Daoy (cell line): ENCODE measurements around the gene COL27A1. TPM values are rescaled to one million over a fixed set of nuclear protein-coding genes. Genes with fewer than 3 reads are reported as not detected.

ENCODE experiments used
- DNase-seq: peaks from one replicate; pipeline ENCODE4 v3.0.0-alpha.2; 2015; ENCODE audit warnings: low read depth
- total RNA-seq: library from RNA; depleted of rRNA; stranded (reverse); fragments of >200 nt; shearing (Covaris generic); gene quantifications from 2 replicates; pipeline ENCODE4 v1.2.3, GENCODE V29; 2014

The COL27A1 gene
- total RNA-seq, 1 experiment from 2014 or later: 7.8 TPM

DNA sequence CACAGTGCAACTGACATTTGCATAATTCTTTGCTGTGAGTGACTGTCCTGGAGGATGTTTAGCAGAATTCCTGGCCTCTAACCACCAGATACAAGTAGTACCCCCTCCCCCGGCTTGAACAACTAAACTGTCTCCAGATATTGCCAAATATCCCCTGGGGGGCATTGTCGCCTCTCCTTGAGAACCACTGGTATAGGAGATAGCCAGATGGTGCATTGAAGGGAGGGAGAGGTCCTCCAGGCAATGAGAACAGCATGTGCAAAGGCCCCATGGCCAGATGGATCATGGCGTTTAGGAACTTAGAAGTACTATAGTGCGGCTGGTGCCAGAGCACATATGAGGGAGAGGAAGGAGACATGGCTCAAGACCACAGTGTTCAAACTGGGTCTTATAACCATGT is 148.6 kb downstream of the COL27A1 start:
- DNase-seq: no peak

- DNase-seq: no peak
Observed at GRCh38 chr9:114304416-114305188, 149.3 kb downstream of the COL27A1 start.

DNA sequence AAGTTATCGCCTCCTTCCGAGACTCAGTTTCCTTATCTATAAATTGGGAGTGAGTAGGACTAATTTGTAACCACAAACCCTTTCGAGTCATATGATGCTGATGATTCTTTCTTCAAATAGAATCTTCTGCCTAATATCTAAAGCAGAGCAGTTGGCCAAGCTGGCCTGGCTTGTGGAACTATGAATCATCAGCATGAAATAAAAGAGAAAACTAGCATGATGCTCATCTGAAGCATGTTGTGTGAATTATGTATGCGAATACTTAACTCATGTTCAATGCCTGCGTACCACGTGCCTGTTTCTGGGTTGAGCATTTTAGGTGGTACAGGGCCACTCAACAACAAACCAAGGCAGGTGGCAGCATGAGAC is 152.5 kb downstream of the COL27A1 start:
- DNase-seq: no peak

DNA sequence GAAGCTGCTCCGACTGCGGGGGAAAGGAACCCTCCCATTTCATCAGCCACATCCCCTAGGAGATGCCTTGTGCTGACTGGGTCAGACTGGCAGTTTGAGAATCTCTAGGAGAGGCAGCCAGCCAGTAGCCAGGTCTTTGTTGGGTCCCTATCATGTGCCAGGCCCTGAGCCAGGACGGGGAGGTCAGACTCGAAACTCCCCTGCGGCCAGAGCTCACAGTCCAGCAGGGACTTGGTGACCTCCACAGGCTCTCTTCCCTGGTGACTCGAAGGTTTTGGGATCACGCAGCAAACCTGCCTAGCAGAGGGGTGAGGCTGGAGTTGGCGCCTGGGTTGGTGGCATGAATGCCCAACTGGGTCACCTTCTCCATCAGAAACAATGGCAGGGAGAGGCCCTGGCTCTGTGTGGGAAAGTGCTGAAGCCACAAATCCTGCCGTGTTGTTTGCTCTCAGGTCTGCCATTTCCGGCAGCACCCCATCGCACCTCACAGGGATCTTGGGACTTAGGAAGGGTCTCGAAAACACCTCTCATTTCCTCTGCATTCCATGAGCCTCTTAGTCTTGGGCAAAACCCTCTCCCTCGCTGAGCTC is 153.1 kb downstream of the COL27A1 start:
- DNase-seq: no peak

DNA sequence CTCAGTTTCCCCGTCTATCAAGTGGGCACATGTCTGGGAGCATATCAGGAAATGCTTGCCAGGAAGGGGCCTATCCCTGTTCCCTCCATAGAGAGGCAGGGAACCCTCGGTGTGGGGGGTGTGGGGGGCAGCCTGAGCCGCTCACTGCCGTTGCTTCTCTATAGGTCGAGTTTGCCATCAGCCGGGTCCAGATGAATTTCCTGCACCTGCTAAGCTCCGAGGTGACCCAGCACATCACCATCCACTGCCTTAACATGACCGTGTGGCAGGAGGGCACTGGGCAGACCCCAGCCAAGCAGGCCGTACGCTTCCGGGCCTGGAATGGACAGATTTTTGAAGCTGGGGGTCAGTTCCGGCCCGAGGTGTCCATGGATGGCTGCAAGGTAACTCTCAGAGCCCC is 153.8 kb downstream of the COL27A1 start:
- no peak for DNase-seq

- DNase-seq: no peak
Observed at GRCh38 chr9:114310471-114311450, 155.4 kb downstream of the COL27A1 start.

- DNase-seq: no peak
Observed at GRCh38 chr9:114311571-114312512, 156.5 kb downstream of the COL27A1 start.

GRCh38 chr9:114312513-114312875 is 157.2 kb downstream of the COL27A1 start:
- no peak for DNase-seq

GRCh38 chr9:114313186-114313585 is 157.8 kb downstream of the COL27A1 start:
- DNase-seq: peak; percentile 30

DNA sequence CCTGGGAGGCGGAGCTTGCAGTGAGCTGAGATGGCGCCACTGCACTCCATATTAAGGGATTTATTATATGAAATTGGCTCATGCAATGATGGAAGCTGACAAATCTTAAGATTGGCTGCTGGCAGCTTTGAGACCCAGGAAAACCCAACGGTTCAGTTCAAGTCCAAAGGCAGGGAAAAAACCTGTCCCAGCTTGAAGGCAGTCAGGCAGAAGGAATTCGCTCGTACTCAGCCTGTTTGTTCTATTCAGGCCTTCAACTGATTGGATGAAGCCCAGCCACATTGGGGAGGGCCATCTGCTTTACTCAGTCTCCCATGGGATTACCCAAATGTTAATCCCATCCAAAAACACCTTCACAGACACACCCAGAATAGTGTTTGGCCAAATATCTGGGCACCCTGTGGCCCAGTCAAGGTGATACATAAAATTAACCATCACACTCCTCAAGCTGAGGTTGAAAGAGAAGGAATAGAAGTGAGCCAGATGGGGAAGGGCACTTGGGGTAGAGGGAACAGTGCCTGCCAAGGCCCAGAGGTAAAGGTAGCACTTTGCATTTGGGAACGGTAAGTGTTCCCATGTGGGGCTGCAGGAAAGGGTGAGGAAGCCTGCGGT is 159.0 kb downstream of the COL27A1 start:
- DNase-seq: no peak

- no peak for DNase-seq
Observed at GRCh38 chr9:114314881-114315722, 159.8 kb downstream of the COL27A1 start.

- no peak for DNase-seq
Observed at GRCh38 chr9:114315723-114316363, 160.5 kb downstream of the COL27A1 start.

DNA sequence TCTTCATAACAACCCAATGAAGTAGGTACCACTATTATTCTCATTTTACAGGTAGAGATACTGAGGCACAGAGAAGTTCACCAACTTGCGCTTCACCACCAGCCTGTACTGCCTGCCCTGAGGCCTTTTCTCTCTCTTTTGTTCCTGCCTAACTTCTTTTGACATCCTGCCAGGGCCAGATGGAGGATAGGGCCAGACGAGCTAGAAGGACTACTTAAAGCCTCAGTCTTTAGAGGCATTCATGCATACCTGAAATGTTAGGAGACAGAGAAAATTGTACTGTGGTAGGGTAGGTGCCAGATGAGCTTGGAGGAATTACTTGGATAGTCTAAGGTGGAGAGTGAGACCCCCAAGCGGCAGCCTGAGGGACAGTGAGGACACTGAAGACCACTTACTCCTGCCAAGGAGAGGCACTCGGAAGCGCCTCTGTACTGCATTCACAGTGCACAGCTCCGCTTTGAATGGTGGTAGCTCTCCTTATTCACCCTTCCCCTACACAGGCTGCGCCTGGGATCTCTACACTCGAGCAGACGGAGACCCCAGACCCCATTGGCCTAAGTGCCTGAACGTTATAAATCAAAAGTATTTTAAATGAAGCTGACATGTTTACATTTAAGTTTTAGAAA is 161.4 kb downstream of the COL27A1 start:
- DNase-seq: no peak

- no peak for DNase-seq
Observed at GRCh38 chr9:114317665-114318357, 162.5 kb downstream of the COL27A1 start.

GRCh38 chr9:114318416-114318815 is 163.1 kb downstream of the COL27A1 start:
- DNase-seq: no peak

- DNase-seq: no peak
Observed at GRCh38 chr9:114319147-114319546, 163.8 kb downstream of the COL27A1 start.

- peak; percentile 87 for DNase-seq
Observed at GRCh38 chr9:114320710-114321109, 165.4 kb downstream of the COL27A1 start.

DNA sequence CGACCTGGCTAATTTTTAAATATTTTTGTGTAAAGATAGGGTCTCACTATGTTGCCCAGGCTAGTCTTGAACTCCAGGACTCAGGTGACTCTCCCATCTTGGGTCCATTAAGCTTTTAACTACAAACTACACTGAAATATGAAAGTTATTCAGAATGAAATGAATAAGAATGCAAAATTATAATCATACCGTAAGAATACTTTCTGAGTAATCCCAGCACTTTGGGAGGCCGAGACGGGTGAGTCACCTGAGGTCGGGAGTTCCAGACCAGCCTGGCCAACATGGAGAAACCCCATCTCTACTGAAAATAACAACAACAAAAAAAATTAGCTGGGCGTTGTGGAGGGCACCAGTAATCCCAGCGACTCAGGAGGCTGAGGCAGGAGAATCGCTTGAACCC is 166.4 kb downstream of the COL27A1 start:
- DNase-seq: peak; percentile 68
